ENCODE measurements around the gene FRG2C.

FRG2C gene

GRCh38 chr3:75687323-75687722 is 23.2 kb downstream of the FRG2C start:
- no peak for DNase-seq (ENCODE audit: low read depth)
- no peak for TF ChIP-seq CTCF (IDR thresholded peaks at IDR 0.05; ENCODE audit: low read depth, low read length, missing control alignments)
- no peak overlapping the region for H3K4me3 ChIP-seq (ENCODE audit: low read depth, low read length)

DNA sequence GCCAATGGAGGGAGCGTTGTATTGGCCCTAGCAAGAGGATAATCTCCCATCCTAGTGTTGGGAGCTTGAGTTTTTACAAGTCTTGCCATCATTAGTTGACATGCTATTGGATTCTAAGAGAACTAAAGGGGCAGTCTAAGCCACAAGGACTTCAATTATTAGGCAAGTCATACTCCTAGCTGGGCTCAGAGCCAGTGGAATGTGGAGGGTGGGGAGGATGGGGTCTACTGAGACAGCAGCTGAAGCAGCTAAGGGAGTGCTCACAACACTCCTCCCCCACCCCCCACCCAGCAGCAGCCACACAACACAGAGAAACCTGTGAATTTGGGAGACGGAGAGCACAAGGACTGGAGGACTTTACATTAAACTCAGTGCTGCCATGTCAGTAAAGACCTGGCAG is 27.9 kb downstream of the FRG2C start:
- no peak for TF ChIP-seq CTCF (IDR thresholded peaks at IDR 0.05; ENCODE audit: low read depth, low read length, missing control alignments)
- no peak overlapping the region for H3K4me3 ChIP-seq (ENCODE audit: low read depth, low read length)
- DNase-seq (ENCODE audit: low read depth): no peak
